Neural cell (in vitro differentiated cells): ENCODE results near the gene C14orf180. TPM values are rescaled to one million over a fixed set of nuclear protein-coding genes. Genes with fewer than 3 reads are reported as not detected.

ENCODE experiments used
- H2AFZ ChIP-seq: fragments of 200-600, 300-800 bp; sonication (generic), shearing (Covaris generic); 2 replicates; pipeline ENCODE4 v1.6.0; 2014; ENCODE audit warnings: low read depth, mild to moderate bottlenecking, antibody characterized with exemption, low read length, moderate library complexity
- H3F3A ChIP-seq: fragments of 200-600 bp; shearing (Covaris generic); 2 replicates; pipeline ENCODE4 v1.6.1; 2016; ENCODE audit warnings: mild to moderate bottlenecking, moderate library complexity, mixed read lengths, antibody characterized with exemption, low read length; ENCODE audit not compliant: insufficient read depth, poor library complexity, severe bottlenecking
- H3K27ac ChIP-seq: fragments of 200-600, 300-800 bp; sonication (generic), shearing (Covaris generic); 2 replicates; pipeline ENCODE4 v1.5.1; 2014; ENCODE audit warnings: mild to moderate bottlenecking, low read length, moderate library complexity
- H3K27me3 ChIP-seq: fragments of 300-800, 200-600 bp; sonication (generic), shearing (Covaris generic); 2 replicates; pipeline ENCODE4 v1.6.0; 2014; ENCODE audit warnings: mild to moderate bottlenecking, low read depth, low read length, moderate library complexity; ENCODE audit not compliant: insufficient read depth
- H3K36me3 ChIP-seq: fragments of 300-800, 200-600 bp; sonication (generic), shearing (Covaris generic); 2 replicates; pipeline ENCODE4 v1.5.1; 2014; ENCODE audit warnings: mild to moderate bottlenecking, antibody characterized with exemption, low read length, moderate library complexity; ENCODE audit not compliant: insufficient read depth
- H3K4me2 ChIP-seq: fragments of 300-800, 200-600 bp; sonication (generic), shearing (Covaris generic); 2 replicates; pipeline ENCODE4 v1.6.0; 2014; ENCODE audit warnings: mild to moderate bottlenecking, low read length
- H3K4me3 ChIP-seq: fragments of 300-800, 200-600 bp; sonication (generic), shearing (Covaris generic); 2 replicates; pipeline ENCODE4 v1.5.1; 2014; ENCODE audit warnings: mild to moderate bottlenecking, low read length, moderate library complexity
- H3K79me2 ChIP-seq: fragments of 200-600 bp; shearing (Covaris generic); replicated peaks from 2 replicates; pipeline ENCODE4 v1.6.0; 2014; ENCODE audit warnings: mild to moderate bottlenecking, low read length, moderate library complexity; ENCODE audit not compliant: insufficient read depth
- H3K9ac ChIP-seq: fragments of 300-800, 200-600 bp; sonication (generic), shearing (Covaris generic); 2 replicates; pipeline ENCODE4 v1.6.1; 2016; ENCODE audit warnings: mild to moderate bottlenecking, low read length, mixed read lengths
- H3K9me2 ChIP-seq: fragments of 200-600 bp; shearing (Covaris generic); 2 replicates; pipeline ENCODE4 v1.6.1; 2016; ENCODE audit warnings: mild to moderate bottlenecking, low read length, mixed read lengths; ENCODE audit not compliant: insufficient read depth
- H3K9me3 ChIP-seq: fragments of 200-600, 300-800 bp; sonication (generic), shearing (Covaris generic); 2 replicates; pipeline ENCODE4 v1.6.1; 2016; ENCODE audit warnings: mild to moderate bottlenecking, mixed run types, low read length, moderate library complexity, mixed read lengths
- H4K20me1 ChIP-seq: fragments of 200-600 bp; shearing (Covaris generic); 2 replicates; pipeline ENCODE4 v1.6.1; 2016; ENCODE audit warnings: mild to moderate bottlenecking, mixed run types; ENCODE audit not compliant: insufficient read depth
- CTCF ChIP-seq: fragments of 450-650 bp; IDR thresholded peaks from 2 replicates; pipeline ENCODE4 v1.5.1; 2014; ENCODE audit warnings: antibody characterized with exemption, mild to moderate bottlenecking, moderate library complexity; ENCODE audit not compliant: poor library complexity, severe bottlenecking
- EP300 ChIP-seq: fragments of 450-650 bp; conservative IDR thresholded peaks from 2 replicates; pipeline ENCODE4 v1.6.1; 2014; ENCODE audit warnings: antibody characterized with exemption, mild to moderate bottlenecking, moderate library complexity; ENCODE audit not compliant: poor library complexity, severe bottlenecking
- EZH2 ChIP-seq: fragments of 200-600, 300-800 bp; shearing (Covaris generic), sonication (generic); IDR thresholded peaks from 2 replicates; pipeline ENCODE4 v1.6.1; 2014; ENCODE audit warnings: antibody characterized with exemption, low read length, borderline replicate concordance, mild to moderate bottlenecking; ENCODE audit not compliant: insufficient read depth, poor library complexity, severe bottlenecking
- MXI1 ChIP-seq: fragments of 450-650 bp; conservative IDR thresholded peaks from 2 replicates; pipeline ENCODE4 v1.6.1; 2014; ENCODE audit warnings: antibody characterized with exemption, mild to moderate bottlenecking; ENCODE audit not compliant: poor library complexity, severe bottlenecking
- POLR2AphosphoS5 ChIP-seq: IDR thresholded peaks from 2 replicates; pipeline ENCODE4 v1.6.1; 2012
- RAD21 ChIP-seq: fragments of 450-650 bp; conservative IDR thresholded peaks from 2 replicates; pipeline ENCODE4 v1.6.1; 2014; ENCODE audit warnings: antibody characterized with exemption, mild to moderate bottlenecking, moderate library complexity
- REST ChIP-seq: IDR thresholded peaks from 2 replicates; pipeline ENCODE4 v1.6.1; 2012; ENCODE audit warnings: borderline replicate concordance
- SMC3 ChIP-seq: fragments of 450-650 bp; conservative IDR thresholded peaks from 2 replicates; pipeline ENCODE4 v1.6.1; 2014; ENCODE audit warnings: antibody characterized with exemption, mild to moderate bottlenecking, moderate library complexity; ENCODE audit not compliant: poor library complexity
- TAF1 ChIP-seq: IDR thresholded peaks from 2 replicates; pipeline ENCODE4 v1.6.1; 2012; ENCODE audit warnings: low read depth
- polyA plus RNA-seq: library from polyadenylated mRNA; depleted of rRNA; stranded (reverse); fragments of >200 nt; gene quantifications from 2 replicates; pipeline ENCODE4 v1.2.3, GENCODE V29; 2014

The C14orf180 gene
- polyA plus RNA-seq, 1 donor from 2014 or later, result not detected

GRCh38 chr14:104634138-104634760 lies 54.7 kb downstream of the C14orf180 start:
- no peaks in the 10 kb centered on the region for H3K36me3 ChIP-seq
- no peaks in the 10 kb centered on the region for H3K27me3 ChIP-seq
- H3K9me3 ChIP-seq, result peaks cover 2% of the 10 kb centered on the region
- no peaks in the 10 kb centered on the region for H3K79me2 ChIP-seq
- no peaks in the 10 kb centered on the region for H3F3A ChIP-seq
- no peak overlapping the region for H2AFZ ChIP-seq
- H3K4me2 ChIP-seq, result no peak overlapping the region
- no peak overlapping the region for H3K27ac ChIP-seq
- no peak overlapping the region for H3K4me3 ChIP-seq
- H4K20me1 ChIP-seq, result no peaks in the 10 kb centered on the region
- no peaks in the 10 kb centered on the region for H3K9me2 ChIP-seq
- no peak overlapping the region for H3K9ac ChIP-seq
- TF ChIP-seq CTCF (no peak), EZH2 (no peak), MXI1 (no peak), REST (no peak), POLR2AphosphoS5 (no peak)

- H3K79me2 ChIP-seq, result no peaks in the 10 kb centered on the region
- no peaks in the 10 kb centered on the region for H3K9me2 ChIP-seq
- H3K4me2 ChIP-seq, result no peak overlapping the region
- H3F3A ChIP-seq, result no peaks in the 10 kb centered on the region
- no peak overlapping the region for H3K27ac ChIP-seq
- no peaks in the 10 kb centered on the region for H3K27me3 ChIP-seq
- no peaks in the 10 kb centered on the region for H3K9me3 ChIP-seq
- H4K20me1 ChIP-seq, result no peaks in the 10 kb centered on the region
- H2AFZ ChIP-seq, result no peak overlapping the region
- H3K4me3 ChIP-seq, result no peak overlapping the region
- TF ChIP-seq POLR2AphosphoS5, result no peak
- TF ChIP-seq REST, result no peak
- no peak for TF ChIP-seq RAD21
- no peak for TF ChIP-seq EP300
- no peak for TF ChIP-seq TAF1
- TF ChIP-seq SMC3, result no peak
- no peak for TF ChIP-seq MXI1
- no peak for TF ChIP-seq CTCF
- no peak for TF ChIP-seq EZH2
- H3K9ac ChIP-seq, result no peak overlapping the region
- no peaks in the 10 kb centered on the region for H3K36me3 ChIP-seq
Measured at GRCh38 chr14:104634886-104635570, 55.5 kb downstream of the C14orf180 start.
